D721Med (cell line): ENCODE results near the gene GDF7.

Source experiments
- DNase-seq: peaks from one replicate; pipeline ENCODE4 v3.0.0; 2011; ENCODE audit warnings: low spot score; ENCODE audit not compliant: insufficient read length
- FAIRE-seq: peaks from 2 replicates; lab custom pipeline; 2011; peaks lifted over from hg19 to GRCh38; lab: Jason Lieb, UNC
- TF ChIP-seq, protein P1 (sequence below): IDR thresholded peaks from 2 replicates; pipeline ENCODE4 v1.5.1; 2012; ENCODE audit warnings: mild to moderate bottlenecking, control low read depth; ENCODE audit not compliant: insufficient read depth; ENCODE audit errors: missing control alignments

GDF7 gene

DNA sequence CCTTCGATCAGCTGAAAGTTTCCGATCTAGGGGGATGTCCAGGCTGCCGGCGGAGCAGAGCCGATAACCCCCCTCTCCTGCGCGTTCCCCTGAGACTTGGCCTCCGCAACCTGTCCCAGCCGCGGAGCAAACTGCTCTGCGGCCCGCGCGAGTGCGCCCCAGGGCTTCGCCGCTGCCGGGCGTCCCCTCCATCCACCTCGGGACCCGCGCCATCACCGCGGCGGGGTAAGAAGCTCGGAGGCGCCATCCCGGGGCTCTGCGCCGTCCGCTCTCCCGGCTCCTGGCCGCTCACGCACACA is 990 bp upstream of the GDF7 start:
- no peak for FAIRE-seq
- no peak for DNase-seq
- TF ChIP-seq, protein P1, sequence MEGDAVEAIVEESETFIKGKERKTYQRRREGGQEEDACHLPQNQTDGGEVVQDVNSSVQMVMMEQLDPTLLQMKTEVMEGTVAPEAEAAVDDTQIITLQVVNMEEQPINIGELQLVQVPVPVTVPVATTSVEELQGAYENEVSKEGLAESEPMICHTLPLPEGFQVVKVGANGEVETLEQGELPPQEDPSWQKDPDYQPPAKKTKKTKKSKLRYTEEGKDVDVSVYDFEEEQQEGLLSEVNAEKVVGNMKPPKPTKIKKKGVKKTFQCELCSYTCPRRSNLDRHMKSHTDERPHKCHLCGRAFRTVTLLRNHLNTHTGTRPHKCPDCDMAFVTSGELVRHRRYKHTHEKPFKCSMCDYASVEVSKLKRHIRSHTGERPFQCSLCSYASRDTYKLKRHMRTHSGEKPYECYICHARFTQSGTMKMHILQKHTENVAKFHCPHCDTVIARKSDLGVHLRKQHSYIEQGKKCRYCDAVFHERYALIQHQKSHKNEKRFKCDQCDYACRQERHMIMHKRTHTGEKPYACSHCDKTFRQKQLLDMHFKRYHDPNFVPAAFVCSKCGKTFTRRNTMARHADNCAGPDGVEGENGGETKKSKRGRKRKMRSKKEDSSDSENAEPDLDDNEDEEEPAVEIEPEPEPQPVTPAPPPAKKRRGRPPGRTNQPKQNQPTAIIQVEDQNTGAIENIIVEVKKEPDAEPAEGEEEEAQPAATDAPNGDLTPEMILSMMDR = no peak

DNA sequence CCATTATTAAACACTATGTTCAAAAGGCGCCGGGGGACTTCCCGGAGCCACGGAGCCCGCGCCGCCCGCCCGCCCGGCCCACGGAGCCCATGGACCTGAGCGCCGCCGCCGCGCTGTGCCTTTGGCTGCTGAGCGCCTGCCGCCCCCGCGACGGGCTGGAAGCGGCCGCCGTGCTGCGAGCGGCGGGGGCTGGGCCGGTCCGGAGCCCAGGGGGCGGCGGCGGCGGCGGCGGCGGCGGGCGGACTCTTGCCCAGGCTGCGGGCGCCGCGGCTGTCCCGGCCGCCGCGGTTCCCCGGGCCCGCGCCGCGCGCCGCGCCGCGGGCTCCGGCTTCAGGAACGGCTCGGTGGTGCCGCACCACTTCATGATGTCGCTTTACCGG is 197 bp downstream of the GDF7 start:
- FAIRE-seq (no peak), DNase-seq (no peak)
- TF ChIP-seq, protein P1 = no peak

DNA sequence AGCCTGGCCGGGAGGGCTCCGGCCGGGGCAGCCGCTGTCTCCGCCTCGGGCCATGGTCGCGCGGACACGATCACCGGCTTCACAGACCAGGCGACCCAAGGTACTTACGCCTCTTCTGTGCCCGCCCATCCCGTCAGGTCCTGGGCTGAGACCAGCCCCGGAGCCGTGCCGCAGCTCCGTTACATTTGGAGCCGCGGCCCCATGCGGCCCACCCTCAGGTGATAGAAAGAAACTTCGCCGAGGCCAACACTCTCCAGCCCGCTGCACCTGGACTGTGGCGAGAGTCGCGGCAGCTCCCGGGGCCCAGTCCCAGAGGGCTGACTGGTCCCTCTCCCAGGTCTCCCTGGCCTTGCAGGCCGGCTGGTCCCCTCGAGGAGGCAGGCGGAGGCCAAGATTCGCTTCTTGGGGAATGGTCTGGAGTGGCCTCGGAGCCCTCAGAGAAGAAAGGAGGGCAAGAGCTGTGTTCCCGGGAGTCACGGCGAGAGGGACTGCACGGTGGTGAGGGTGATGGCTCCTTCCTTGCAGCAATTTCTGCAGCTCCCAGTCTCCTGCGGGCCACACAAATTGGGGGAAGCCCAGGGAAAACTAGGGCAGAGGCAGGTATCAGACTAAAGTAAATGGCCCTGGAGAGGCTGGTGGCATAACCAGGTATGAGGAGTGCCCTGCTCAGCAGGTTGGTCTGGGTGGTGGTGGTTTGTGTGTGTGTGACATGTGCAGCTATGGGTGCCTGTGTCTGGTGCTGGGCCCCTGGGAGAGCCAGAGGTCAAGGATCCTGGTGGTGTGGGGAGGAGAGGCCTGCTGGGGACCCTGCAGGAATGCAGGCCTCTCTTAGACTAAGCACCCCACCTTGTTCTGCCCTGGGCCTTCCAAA is 822 bp downstream of the GDF7 start:
- DNase-seq = no peak

DNA sequence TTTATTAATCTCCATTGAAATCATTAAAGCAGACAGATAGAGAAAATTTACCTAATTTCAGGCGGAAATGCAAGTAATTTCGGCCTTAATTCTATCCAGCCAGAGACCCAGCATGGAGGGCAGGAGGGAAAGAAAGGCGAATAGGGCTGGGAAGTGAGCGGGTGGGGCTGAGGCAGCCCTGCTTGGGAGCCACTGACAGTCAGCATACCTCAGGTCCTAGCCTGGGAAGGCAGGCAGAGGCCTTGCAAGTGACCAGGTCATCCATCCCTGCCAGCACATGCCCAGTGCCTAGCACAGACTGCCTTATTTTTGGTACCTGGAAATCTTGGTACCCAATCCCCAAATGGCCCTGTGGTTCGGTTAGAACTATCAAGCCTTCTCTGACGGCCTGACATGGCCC is 1.5 kb downstream of the GDF7 start:
- TF ChIP-seq, protein P1 = no peak
- DNase-seq (no peak), FAIRE-seq (no peak)

More for the DNA sequence above, 822 bp downstream of the GDF7 start:
- FAIRE-seq = no peak
- TF ChIP-seq, protein P1 = no peak

DNA sequence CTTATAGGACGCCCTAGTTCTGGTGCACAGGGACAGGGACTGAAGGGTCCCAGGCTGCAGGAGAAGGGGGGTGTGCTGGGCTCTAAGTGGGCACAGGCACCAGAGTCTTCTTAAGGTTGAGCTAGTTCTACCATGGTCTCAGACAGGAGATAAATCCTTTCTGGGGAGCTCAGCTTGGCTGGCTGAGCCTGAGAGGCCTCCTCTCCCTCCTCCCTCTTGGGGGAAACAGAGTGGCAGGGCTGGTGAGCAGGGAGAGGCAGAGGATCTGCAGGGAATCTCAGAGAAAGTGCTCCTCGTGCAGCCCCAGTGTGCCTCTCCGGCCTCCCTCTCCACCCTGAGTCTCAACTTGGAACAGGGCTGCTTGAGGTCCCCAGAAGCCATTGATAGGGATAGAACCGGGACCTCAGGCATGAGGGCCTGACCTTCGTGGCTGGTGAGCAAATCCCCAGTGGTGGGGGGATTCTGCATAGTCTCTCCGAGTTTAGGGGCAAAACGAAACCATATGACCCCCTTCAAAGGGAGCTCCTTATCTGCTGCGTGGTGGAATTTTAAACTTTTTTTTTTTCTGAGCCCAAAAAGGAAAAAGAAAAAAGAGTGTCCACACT is 2.0 kb downstream of the GDF7 start:
- no peak for FAIRE-seq
- DNase-seq = no peak
- TF ChIP-seq, protein P1 = no peak

DNA sequence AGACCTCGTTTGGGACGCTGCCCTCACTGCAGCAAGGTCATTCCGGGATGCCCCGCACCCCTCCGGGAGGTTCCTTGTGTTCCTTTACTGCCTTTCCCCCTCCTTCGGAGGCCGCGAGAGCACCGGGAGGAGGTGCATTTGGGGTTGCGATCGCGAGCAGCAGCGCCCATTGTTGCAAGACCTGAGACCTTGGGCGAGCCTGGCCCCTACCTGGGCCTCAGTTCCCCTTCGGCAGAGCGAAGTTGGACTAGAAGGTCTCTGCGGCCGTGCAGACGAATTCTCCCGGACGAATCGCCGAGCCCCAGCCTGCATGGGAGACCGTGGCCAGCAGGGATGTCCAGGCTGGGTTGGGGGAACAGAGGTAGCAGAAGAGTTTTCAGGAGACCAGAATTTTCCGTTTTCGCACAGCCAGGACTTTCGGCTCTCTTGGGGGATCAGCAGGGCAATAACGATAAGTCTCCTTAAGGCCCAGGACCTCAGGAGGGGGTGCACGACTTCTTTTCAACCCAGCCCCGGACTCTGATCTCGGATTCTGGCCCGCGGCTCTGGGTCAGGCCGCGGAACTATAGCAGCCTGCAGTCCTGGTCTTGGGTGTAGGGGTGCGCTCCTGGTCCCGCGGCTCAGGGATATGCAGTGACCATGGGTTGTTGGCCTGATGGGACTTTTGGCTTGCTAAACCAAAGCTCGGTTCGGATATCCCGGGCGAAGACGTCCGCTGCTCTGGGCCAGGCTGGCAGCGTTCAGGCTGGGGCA is 2.8 kb downstream of the GDF7 start:
- TF ChIP-seq, protein P1 = no peak
- DNase-seq (no peak), FAIRE-seq (no peak)
